ENCODE data around the gene H2AZ2.
"Not testable (repeated sequence)": the region's sequence is repeated elsewhere in the genome, so short reads cannot be mapped to it uniquely, and the experiment has no call there.

Gene H2AZ2

GRCh38 chr7:44870336-44870735 is 22.4 kb upstream of the H2AZ2 start:
- DNase-seq: not testable (repeated sequence)

- no peak for DNase-seq
Observed at GRCh38 chr7:44867073-44867995, 19.4 kb upstream of the H2AZ2 start.

GRCh38 chr7:44861949-44862348 is 14.1 kb upstream of the H2AZ2 start:
- DNase-seq: not testable (repeated sequence)

GRCh38 chr7:44858161-44858560 is 10.3 kb upstream of the H2AZ2 start:
- no peak for DNase-seq

GRCh38 chr7:44854644-44855364 is 6.9 kb upstream of the H2AZ2 start:
- DNase-seq: no peak

GRCh38 chr7:44853391-44853790 is 5.5 kb upstream of the H2AZ2 start:
- no peak for DNase-seq

GRCh38 chr7:44852590-44852989 is 4.7 kb upstream of the H2AZ2 start:
- no peak for DNase-seq

GRCh38 chr7:44849885-44850544 is 2.1 kb upstream of the H2AZ2 start:
- DNase-seq: no peak

GRCh38 chr7:44849259-44849884 is 1.5 kb upstream of the H2AZ2 start:
- DNase-seq: no peak

- peak; percentile 76 for DNase-seq
Observed at GRCh38 chr7:44847509-44847919, 373 bp downstream of the H2AZ2 start.

- DNase-seq: no peak
Observed at GRCh38 chr7:44846816-44847508, 925 bp downstream of the H2AZ2 start.

GRCh38 chr7:44846390-44846789 is 1.5 kb downstream of the H2AZ2 start:
- not testable (repeated sequence) for DNase-seq

GRCh38 chr7:44845451-44845850 is 2.4 kb downstream of the H2AZ2 start:
- DNase-seq: no peak

GRCh38 chr7:44843440-44843839 is 4.4 kb downstream of the H2AZ2 start:
- not testable (repeated sequence) for DNase-seq

- not testable (repeated sequence) for DNase-seq
Observed at GRCh38 chr7:44842675-44843074, 5.2 kb downstream of the H2AZ2 start.

GRCh38 chr7:44838751-44839150 is 9.1 kb downstream of the H2AZ2 start:
- no peak for DNase-seq

GRCh38 chr7:44827567-44827966 is 20.3 kb downstream of the H2AZ2 start:
- DNase-seq: no peak

- DNase-seq: no peak
Observed at GRCh38 chr7:44824894-44825526, 22.9 kb downstream of the H2AZ2 start.

GRCh38 chr7:44823255-44823781 is 24.6 kb downstream of the H2AZ2 start:
- DNase-seq: no peak

- no peak for DNase-seq
Observed at GRCh38 chr7:44819292-44819691, 28.6 kb downstream of the H2AZ2 start.

GRCh38 chr7:44814919-44815318 is 33.0 kb downstream of the H2AZ2 start:
- DNase-seq: no peak

- no peak for DNase-seq
Observed at GRCh38 chr7:44811571-44811970, 36.3 kb downstream of the H2AZ2 start.
